K562 (cell line): ENCODE results near the gene CLTC. TPM values are rescaled to one million over a fixed set of nuclear protein-coding genes. Genes with fewer than 3 reads are reported as not detected.

Source experiments
- ATAC-seq: fragments of 200-7000 bp; cut with Tn5 transposase; 3 replicates; pipeline ENCODE4 v1.9.1; 2020; ENCODE audit warnings: moderate library complexity
- BruUV-seq: library from RNA; stranded (reverse); fragments of 400-500 nt; replicated peaks from 2 replicates; lab custom pipeline; 2021; lab: Mats Ljungman, UMichigan
- CTCF ChIA-PET: fragments of 300-600 bp; formaldehyde crosslinking; extraction: SDS; loops from one replicate; lab custom pipeline; 2021; ENCODE audit warnings: low intra/inter-chr PET ratio; lab: Yijun Ruan, JAX
- POLR2A ChIA-PET: fragments of 300-600, 350-650 bp; sonication (Branson Sonifier 250); formaldehyde crosslinking; extraction: SDS; loops from one replicate; lab custom pipeline; 2021; ENCODE audit warnings: antibody characterized with exemption, inconsistent platforms; lab: Yijun Ruan, JAX
- DNase-seq, 4 experiments: peaks; one replicate each; pipeline versions ENCODE4 v3.0.0 to v3.0.0-alpha.2; 2011 to 2018; ENCODE audit warnings: low spot score in 3 of 4, mixed read lengths in 3 of 4; ENCODE audit errors: extremely low read depth in 1 of 4
- FAIRE-seq: peaks from 2 replicates; lab custom pipeline; 2011; peaks lifted over from hg19 to GRCh38; lab: Jason Lieb, UNC
- H2AFZ ChIP-seq: 2 replicates; pipeline ENCODE4 v1.6.0; 2011; ENCODE audit warnings: low read depth, low read length, control low read depth, inconsistent platforms
- H3K27ac ChIP-seq: fragments of 200-600 bp; 3 replicates; pipeline ENCODE4 v1.8.0; 2011; ENCODE audit warnings: low read depth, mild to moderate bottlenecking, control low read depth, inconsistent platforms, low read length, moderate library complexity, mixed read lengths; ENCODE audit errors: extremely low read depth
- H3K27me3 ChIP-seq, 2 experiments: fragments of 300-600 bp in 1 of 2; 2 replicates in 1 of 2; 3 replicates in 1 of 2; pipeline versions ENCODE4 v1.6.0 to v1.8.0; 2011; ENCODE audit warnings: inconsistent platforms in 2 of 2, low read length in 2 of 2, mild to moderate bottlenecking in 1 of 2, mixed read lengths in 1 of 2, moderate library complexity in 1 of 2; ENCODE audit not compliant: control insufficient read depth in 2 of 2, insufficient read depth in 2 of 2
- H3K36me3 ChIP-seq: fragments of 300-600 bp; 3 replicates; pipeline ENCODE4 v1.8.0; 2011; ENCODE audit warnings: mild to moderate bottlenecking, low read length, inconsistent platforms; ENCODE audit not compliant: control insufficient read depth, insufficient read depth
- H3K4me1 ChIP-seq, 2 experiments: fragments of 200-600 bp in 1 of 2; replicated peaks in 1 of 2; 2 replicates in 1 of 2; 3 replicates in 1 of 2; pipeline versions ENCODE4 v1.5.1 to v1.8.0; 2011; ENCODE audit warnings: inconsistent platforms in 2 of 2, low read length in 2 of 2, mild to moderate bottlenecking in 1 of 2, mixed read lengths in 1 of 2, moderate library complexity in 1 of 2; ENCODE audit not compliant: control insufficient read depth in 2 of 2, insufficient read depth in 2 of 2
- H3K4me2 ChIP-seq: 2 replicates; pipeline ENCODE4 v1.6.1; 2011; ENCODE audit warnings: low read length, control low read depth, inconsistent platforms, mixed read lengths; ENCODE audit not compliant: insufficient read depth
- H3K4me3 ChIP-seq: fragments of 200-600 bp; sonication (generic), shearing (Covaris generic); 2 replicates; pipeline ENCODE4 v1.5.1; 2016; ENCODE audit warnings: control low read depth, inconsistent platforms
- H3K79me2 ChIP-seq: fragments of 200-600 bp; 3 replicates; pipeline ENCODE4 v1.8.0; 2011; ENCODE audit warnings: low read length, inconsistent platforms; ENCODE audit not compliant: control insufficient read depth, insufficient read depth
- H3K9ac ChIP-seq, 2 experiments: 2 replicates each; pipeline versions ENCODE4 v1.6.0 to v1.6.1; 2011; ENCODE audit warnings: low read depth in 2 of 2, low read length in 2 of 2, control low read depth in 1 of 2, inconsistent platforms in 1 of 2, mild to moderate bottlenecking in 1 of 2, mixed read lengths in 1 of 2; ENCODE audit not compliant: insufficient read depth in 1 of 2
- H3K9me1 ChIP-seq: one replicate; pipeline ENCODE4 v1.6.0; 2011; ENCODE audit warnings: inconsistent platforms, mild to moderate bottlenecking, low read length, moderate library complexity; ENCODE audit not compliant: control insufficient read depth, insufficient read depth
- H3K9me3 ChIP-seq: replicated peaks from 2 replicates; pipeline ENCODE4 v1.5.1; 2011; ENCODE audit warnings: low read depth, low read length, inconsistent platforms; ENCODE audit not compliant: control insufficient read depth, insufficient read depth
- H4K20me1 ChIP-seq: replicated peaks from 2 replicates; pipeline ENCODE4 v1.6.1; 2011; ENCODE audit warnings: low read length, inconsistent platforms, mixed read lengths; ENCODE audit not compliant: control insufficient read depth, insufficient read depth
- CHD2 ChIP-seq: IDR thresholded peaks from 2 replicates; pipeline ENCODE4 v1.6.1; 2011; ENCODE audit warnings: low read depth, low read length
- POLR2A ChIP-seq: fragments of 450-650 bp; conservative IDR thresholded peaks from 2 replicates; pipeline ENCODE4 v1.6.1; 2016
- TCF15 ChIP-seq: fragments of 250-450 bp; sonication (Bioruptor Pico); IDR thresholded peaks from 2 replicates; pipeline ENCODE4 v1.8.0; 2022; ENCODE audit warnings: moderate library complexity, mild to moderate bottlenecking, inconsistent platforms
- ZNF584 ChIP-seq: fragments of 200-800 bp; sonication (Bioruptor generic); IDR thresholded peaks from 2 replicates; pipeline ENCODE4 v1.6.1; 2016; ENCODE audit warnings: low read depth, mild to moderate bottlenecking, missing genetic modification characterization, missing compliant biosample characterization
- WGBS: fragments of 100-300 bp; shearing (Covaris generic); methylation state at CpG from one replicate; pipeline ENCODE4 v1.1.6; 2016; ENCODE audit warnings: low coverage, mixed read lengths; ENCODE audit not compliant: insufficient coverage; ENCODE audit errors: missing lambda C conversion rate; 5-methylcytosine and 5-hydroxymethylcytosine counted together
- in situ Hi-C: fragments of 300-500 bp; cut with MboI; formaldehyde crosslinking; loops from 4 replicates; pipeline ENCODE4 v1.15.0; 2018; ENCODE audit warnings: inconsistent platforms, mixed read lengths
- intact Hi-C: fragments of 100-400 bp; cut with micrococcal nuclease; formaldehyde crosslinking; loops from 2 replicates; pipeline ENCODE4 v1.14.2; 2022
- polyA plus RNA-seq, 8 experiments: library from polyadenylated mRNA; depleted of rRNA in 4 of 8; stranded (reverse) in 5 of 8; unstranded in 3 of 8; fragments of >200 nt; fragmentation: Nextera tagmentation in 2 of 8; fragmentation: Illumina TruSeq in 1 of 8; extraction: Ambion mirVana in 2 of 8; extraction: Trizol in 1 of 8; gene quantifications; 2 replicates each; pipeline versions ENCODE4 v1.2.1 to v1.2.3, GENCODE V29; 2011 to 2014; ENCODE audit warnings: inconsistent platforms in 1 of 8, missing spikeins in 1 of 8
- total RNA-seq, 7 experiments: library from RNA; depleted of rRNA in 6 of 7; stranded (reverse); fragments of >200 nt in 6 of 7; fragmentation: Illumina TruSeq in 2 of 7; extraction: Trizol in 2 of 7; gene quantifications; 2 replicates each; pipeline versions ENCODE4 v1.2.1 to v1.2.3, GENCODE V29; 2011 to 2021; ENCODE audit warnings: low replicate concordance in 1 of 7

Gene CLTC
- total and polyA plus RNA-seq, 9 of the 15 experiments (the other 6 are each of a cell fraction or from before 2014, with no cell fraction given) = 115 to 267 (median 174) TPM

- intact Hi-C loops = no loop called here
- Histone ChIP-seq H3K4me1 (peaks cover 0 to 37% of the 10 kb centered on the region in 2 experiments; a peak in 2 of 5 replicates), H3K9ac (no peak overlapping the region), H3K36me3 (peaks cover 95% of the 10 kb centered on the region), H4K20me1 (peaks cover 43% of the 10 kb centered on the region), H3K27ac (no peak overlapping the region), H3K9me3 (no peaks in the 10 kb centered on the region), H3K4me3 (no peak overlapping the region), H3K27me3 (no peaks in the 10 kb centered on the region), H3K9me1 (no peaks in the 10 kb centered on the region), H3K4me2 (no peak overlapping the region), H3K79me2 (peaks cover 85% of the 10 kb centered on the region), H2AFZ (no peak overlapping the region)
- in situ Hi-C loops = no loop called here
- 83% methylated on average over 2 of the region's 2 CpGs for WGBS
- ChIA-PET POLR2A (interaction anchor here (0.7 to 1.9 kb wide), 4 partner anchors 10 to 302 kb away, joined by 3 to 9 read pairs (median 6); partner anchors contain the start of genes PTRH2 and VMP1), CTCF (no interaction called here)
- no peak for DNase-seq
- TF ChIP-seq POLR2A (0 out of 2 replicates have a peak, but pooled peaks have one; percentile 14), TCF15 (CRISPR knock-in tag) (no peak), CHD2 (no peak), ZNF584 (0 out of 2 replicates have a peak, but pooled peaks have one; percentile 30)
- ATAC-seq = no peak
- no peak for FAIRE-seq
- BruUV-seq = TSS peak; percentile 50
These were observed 74.6 kb downstream of the CLTC start for GRCh38 chr17:59694344-59694743.
